H9 (cell line): Measurements from ENCODE around the gene TEC. TPM values are rescaled to one million over a fixed set of nuclear protein-coding genes. Genes with fewer than 3 reads are reported as not detected.

ENCODE experiments used
- DNase-seq: peaks from one replicate; pipeline ENCODE4 v3.0.0-alpha.2; 2017
- H2AFZ ChIP-seq: one replicate; pipeline ENCODE4 v1.6.1; 2013; ENCODE audit warnings: mild to moderate bottlenecking, low read length, control low read depth, moderate library complexity
- H2AK5ac ChIP-seq: 2 replicates; pipeline ENCODE4 v1.6.1; 2013; ENCODE audit warnings: low read length, control low read depth, mixed read lengths; ENCODE audit not compliant: insufficient read length
- H2BK120ac ChIP-seq: one replicate; pipeline ENCODE4 v1.6.1; 2013; ENCODE audit warnings: low read depth, mild to moderate bottlenecking, low read length, control low read depth, inconsistent platforms; ENCODE audit not compliant: poor library complexity, severe bottlenecking
- H2BK12ac ChIP-seq: 2 replicates; pipeline ENCODE4 v1.6.1; 2013; ENCODE audit warnings: low read length, control low read depth, mixed read lengths, low read depth; ENCODE audit not compliant: insufficient read length
- H2BK15ac ChIP-seq: 2 replicates; pipeline ENCODE4 v1.6.1; 2013; ENCODE audit warnings: low read depth, low read length, control low read depth
- H2BK20ac ChIP-seq: one replicate; pipeline ENCODE4 v1.6.1; 2013; ENCODE audit warnings: low read depth, mild to moderate bottlenecking, low read length, control low read depth, inconsistent platforms; ENCODE audit not compliant: poor library complexity, severe bottlenecking
- H2BK5ac ChIP-seq: 2 replicates; pipeline ENCODE4 v1.6.1; 2013; ENCODE audit warnings: low read length, control low read depth, mixed read lengths; ENCODE audit not compliant: insufficient read length
- H3K14ac ChIP-seq: 2 replicates; pipeline ENCODE4 v1.6.1; 2013; ENCODE audit warnings: low read length, control low read depth; ENCODE audit not compliant: insufficient read depth
- H3K18ac ChIP-seq: 2 replicates; pipeline ENCODE4 v1.6.1; 2013; ENCODE audit warnings: low read depth, mild to moderate bottlenecking, mixed read lengths, low read length, control low read depth; ENCODE audit not compliant: insufficient read length
- H3K23ac ChIP-seq: 2 replicates; pipeline ENCODE4 v1.6.1; 2013; ENCODE audit warnings: low read length, control low read depth, mixed read lengths, low read depth; ENCODE audit not compliant: insufficient read length
- H3K23me2 ChIP-seq: 2 replicates; pipeline ENCODE4 v1.6.1; 2013; ENCODE audit warnings: low read depth, mild to moderate bottlenecking, mixed read lengths, low read length, control low read depth; ENCODE audit not compliant: insufficient read length, poor library complexity, severe bottlenecking
- H3K27ac ChIP-seq: 2 replicates; pipeline ENCODE4 v1.5.1; 2013; ENCODE audit warnings: low read length, control low read depth, mixed read lengths, low read depth; ENCODE audit not compliant: insufficient read length
- H3K27me3 ChIP-seq: 2 replicates; pipeline ENCODE4 v1.6.1; 2013; ENCODE audit warnings: low read length, control low read depth, inconsistent platforms; ENCODE audit not compliant: insufficient read depth
- H3K4ac ChIP-seq: 2 replicates; pipeline ENCODE4 v1.6.1; 2013; ENCODE audit warnings: low read depth, mild to moderate bottlenecking, control low read depth, inconsistent platforms, low read length, moderate library complexity
- H3K4me1 ChIP-seq: 2 replicates; pipeline ENCODE4 v1.6.1; 2013; ENCODE audit warnings: low read length, control low read depth, inconsistent platforms; ENCODE audit not compliant: insufficient read depth
- H3K4me2 ChIP-seq: 2 replicates; pipeline ENCODE4 v1.6.1; 2013; ENCODE audit warnings: low read length, control low read depth, mixed read lengths; ENCODE audit not compliant: insufficient read length, insufficient read depth
- H3K56ac ChIP-seq: 2 replicates; pipeline ENCODE4 v1.6.1; 2013; ENCODE audit warnings: low read depth, mild to moderate bottlenecking, mixed read lengths, low read length, control low read depth; ENCODE audit not compliant: insufficient read length
- H3K79me1 ChIP-seq: 2 replicates; pipeline ENCODE4 v1.6.1; 2013; ENCODE audit warnings: low read depth, mild to moderate bottlenecking, moderate library complexity, low read length, control low read depth, inconsistent platforms; ENCODE audit not compliant: insufficient read depth, poor library complexity, severe bottlenecking
- H3K79me2 ChIP-seq: 2 replicates; pipeline ENCODE4 v1.6.1; 2013; ENCODE audit warnings: low read length, control low read depth, inconsistent platforms; ENCODE audit not compliant: insufficient read depth
- H3K9ac ChIP-seq: 2 replicates; pipeline ENCODE4 v1.6.1; 2013; ENCODE audit warnings: low read length, control low read depth, mixed read lengths; ENCODE audit not compliant: insufficient read length; ENCODE audit errors: extremely low read depth
- H3K9me3 ChIP-seq: one replicate; pipeline ENCODE4 v1.6.1; 2013; ENCODE audit warnings: low read depth, low read length, inconsistent platforms; ENCODE audit not compliant: control insufficient read depth
- H3T11ph ChIP-seq: one replicate; pipeline ENCODE4 v1.6.1; 2013; ENCODE audit warnings: mild to moderate bottlenecking, low read length, control low read depth, inconsistent platforms
- H4K20me1 ChIP-seq: one replicate; pipeline ENCODE4 v1.6.1; 2013; ENCODE audit not compliant: control insufficient read depth, insufficient read length, insufficient read depth
- H4K5ac ChIP-seq: 2 replicates; pipeline ENCODE4 v1.6.1; 2013; ENCODE audit warnings: low read depth, mild to moderate bottlenecking, mixed read lengths, low read length, control low read depth; ENCODE audit not compliant: insufficient read length
- H4K8ac ChIP-seq: replicated peaks from 2 replicates; pipeline ENCODE4 v1.6.1; 2013; ENCODE audit warnings: low read length, control low read depth, mixed read lengths, low read depth; ENCODE audit not compliant: insufficient read length
- H4K91ac ChIP-seq: 2 replicates; pipeline ENCODE4 v1.6.1; 2013; ENCODE audit warnings: low read depth, mild to moderate bottlenecking, moderate library complexity, mixed read lengths, low read length, control low read depth; ENCODE audit not compliant: insufficient read length
- H3K27ac Mint-ChIP-seq, 3 experiments: 2 replicates in 2 of 3; 3 replicates in 1 of 3; pipeline ENCODE4 v1.8.0; 2020 to 2021; ENCODE audit warnings: mixed read lengths in 3 of 3, mild to moderate bottlenecking in 1 of 3, moderate library complexity in 1 of 3
- H3K27me3 Mint-ChIP-seq: 2 replicates; pipeline ENCODE4 v1.8.0; 2021; ENCODE audit warnings: low read depth, mild to moderate bottlenecking, moderate library complexity, mixed read lengths
- H3K36me3 Mint-ChIP-seq, 3 experiments: 2 replicates in 2 of 3; 3 replicates in 1 of 3; pipeline ENCODE4 v1.8.0; 2020 to 2021; ENCODE audit warnings: low read depth in 3 of 3, mixed read lengths in 3 of 3; ENCODE audit not compliant: insufficient read depth in 1 of 3
- H3K4me1 Mint-ChIP-seq, 2 experiments: 2 replicates each; pipeline ENCODE4 v1.8.0; 2020; ENCODE audit warnings: mixed read lengths in 2 of 2
- H3K4me3 Mint-ChIP-seq, 2 experiments: 2 replicates in 1 of 2; 3 replicates in 1 of 2; pipeline ENCODE4 v1.8.0; 2020 to 2021; ENCODE audit warnings: mild to moderate bottlenecking in 2 of 2, mixed read lengths in 2 of 2, moderate library complexity in 1 of 2
- H3K9me3 Mint-ChIP-seq, 2 experiments: 2 replicates in 1 of 2; 3 replicates in 1 of 2; pipeline ENCODE4 v1.8.0; 2020; ENCODE audit warnings: mild to moderate bottlenecking in 2 of 2, mixed read lengths in 2 of 2, moderate library complexity in 1 of 2
- CTCF ChIP-seq: fragments of 200-600 bp; sonication (generic); conservative IDR thresholded peaks from 3 replicates; pipeline ENCODE4 v1.8.0; 2021; ENCODE audit warnings: antibody characterized with exemption, mild to moderate bottlenecking
- WGBS: extraction: QIAGEN DNeasy Blood & Tissue Kit; methylation state at CpG from one replicate; pipeline ENCODE4 v1.1.7; 2013; ENCODE audit warnings: missing lambda C conversion rate, low lambda C conversion rate, mixed read lengths; ENCODE audit not compliant: insufficient read length; ENCODE audit errors: extremely low coverage; 5-methylcytosine and 5-hydroxymethylcytosine counted together
- total RNA-seq: library from RNA; stranded (reverse); gene quantifications from 2 replicates; pipeline ENCODE4 v1.2.1, GENCODE V29; 2021

Gene TEC
- total RNA-seq, 1 experiment from 2014 or later, result 1.8 TPM

DNA sequence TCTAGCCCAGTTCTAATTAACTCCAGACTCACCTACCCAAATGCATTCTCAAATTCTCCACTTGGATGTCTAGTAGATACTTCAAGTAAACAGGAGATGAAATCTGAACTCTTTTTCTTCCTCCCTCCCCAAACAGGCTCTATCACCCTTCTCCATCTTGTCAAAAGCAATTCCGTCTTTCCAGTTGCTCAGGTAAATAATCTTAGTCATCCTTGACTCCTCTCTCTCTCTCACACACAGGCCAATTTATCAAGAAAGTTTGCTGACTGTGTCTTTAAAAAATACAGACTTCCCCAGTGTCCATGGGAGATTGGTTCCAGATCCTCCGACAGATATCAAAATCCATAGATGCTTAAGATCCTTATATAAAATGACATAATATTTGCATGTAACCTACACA lies 148.5 kb downstream of the TEC start:
- no CpG with 5 or more reads among the region's 2 CpGs for WGBS

More for the DNA sequence above, 148.5 kb downstream of the TEC start:
- Histone ChIP-seq H3K79me1 (no peaks in the 10 kb centered on the region), H2BK20ac (no peak overlapping the region), H3T11ph (no peak overlapping the region), H3K23me2 (no peaks in the 10 kb centered on the region), H3K23ac (no peak overlapping the region), H3K4me1 (peaks cover 3% of the 10 kb centered on the region; the same call in 1 of the 2 replicates), H3K18ac (no peak overlapping the region), H3K79me2 (no peaks in the 10 kb centered on the region), H3K9ac (no peak overlapping the region), H3K56ac (no peak overlapping the region), H2BK12ac (no peak overlapping the region), H3K27me3 (no peaks in the 10 kb centered on the region), H3K27ac (no peak overlapping the region), H4K20me1 (no peaks in the 10 kb centered on the region), H4K8ac (no peak overlapping the region), H3K4ac (no peak overlapping the region), H2BK120ac (no peak overlapping the region), H4K5ac (no peak overlapping the region), H2AFZ (no peak overlapping the region), H2AK5ac (no peak overlapping the region), H3K14ac (no peak overlapping the region), H3K4me2 (no peak overlapping the region), H4K91ac (no peak overlapping the region), H3K9me3 (no peaks in the 10 kb centered on the region), H2BK5ac (no peak overlapping the region), H2BK15ac (no peak overlapping the region)
- Mint-ChIP-seq H3K4me3 (no peak overlapping the region), H3K36me3 (no peaks in the 10 kb centered on the region), H3K27me3 (no peaks in the 10 kb centered on the region; the same call in 1 of the 2 replicates), H3K4me1 (peaks cover 28 to 30% of the 10 kb centered on the region in 2 experiments), H3K9me3 (no peaks in the 10 kb centered on the region), H3K27ac (no peak overlapping the region)
- no peak for TF ChIP-seq CTCF
- no peak for DNase-seq
